ENCODE results near the gene CDC42EP4.

CDC42EP4 gene

GRCh38 chr17:73247726-73248125 lies 64.1 kb downstream of the CDC42EP4 start:
- no peak for DNase-seq

- DNase-seq = no peak
Measured at GRCh38 chr17:73240561-73240960, 71.2 kb downstream of the CDC42EP4 start.

- no peak for DNase-seq
Measured at GRCh38 chr17:73237714-73238113, 74.1 kb downstream of the CDC42EP4 start.

GRCh38 chr17:73234736-73235135 lies 77.1 kb downstream of the CDC42EP4 start:
- no peak for DNase-seq
